Testis (tissue), 2 donors: ENCODE measurements around the gene PRRG1.

ENCODE experiments used
- CTCF ChIP-seq, 3 experiments: fragments of 450-650 bp in 2 of 3; fragments of 200-600 bp in 1 of 3; sonication (generic) in 1 of 3; IDR thresholded peaks; one replicate each; pipeline ENCODE4 v1.5.1; 2016 to 2019; ENCODE audit warnings: antibody characterized with exemption in 3 of 3, mild to moderate bottlenecking in 2 of 3, moderate library complexity in 1 of 3
- POLR2A ChIP-seq: fragments of 450-650 bp; IDR thresholded peaks from one replicate; pipeline ENCODE4 v1.6.1; 2017; ENCODE audit warnings: antibody characterized with exemption, mild to moderate bottlenecking, moderate library complexity

GRCh38 chrX:37420185-37420584, 71.0 kb downstream of the PRRG1 start:
- TF ChIP-seq CTCF (IDR thresholded peaks at IDR 0.05) (no peak), POLR2A (no peak)
